Activated naive CD8-positive, alpha-beta T cell treated with anti-CD3 and anti-CD28 coated beads, Interleukin-2, amount 50 U/mL, for 16 hours (primary cell): ENCODE results near the gene CFLAR.
"Not testable (repeated sequence)": the region's sequence is repeated elsewhere in the genome, so short reads cannot be mapped to it uniquely, and the experiment has no call there.

Experiments used
- DNase-seq: peaks from one replicate; pipeline ENCODE4 v3.0.0-alpha.2; 2020; ENCODE audit warnings: low read depth, low spot score

Gene CFLAR

DNA sequence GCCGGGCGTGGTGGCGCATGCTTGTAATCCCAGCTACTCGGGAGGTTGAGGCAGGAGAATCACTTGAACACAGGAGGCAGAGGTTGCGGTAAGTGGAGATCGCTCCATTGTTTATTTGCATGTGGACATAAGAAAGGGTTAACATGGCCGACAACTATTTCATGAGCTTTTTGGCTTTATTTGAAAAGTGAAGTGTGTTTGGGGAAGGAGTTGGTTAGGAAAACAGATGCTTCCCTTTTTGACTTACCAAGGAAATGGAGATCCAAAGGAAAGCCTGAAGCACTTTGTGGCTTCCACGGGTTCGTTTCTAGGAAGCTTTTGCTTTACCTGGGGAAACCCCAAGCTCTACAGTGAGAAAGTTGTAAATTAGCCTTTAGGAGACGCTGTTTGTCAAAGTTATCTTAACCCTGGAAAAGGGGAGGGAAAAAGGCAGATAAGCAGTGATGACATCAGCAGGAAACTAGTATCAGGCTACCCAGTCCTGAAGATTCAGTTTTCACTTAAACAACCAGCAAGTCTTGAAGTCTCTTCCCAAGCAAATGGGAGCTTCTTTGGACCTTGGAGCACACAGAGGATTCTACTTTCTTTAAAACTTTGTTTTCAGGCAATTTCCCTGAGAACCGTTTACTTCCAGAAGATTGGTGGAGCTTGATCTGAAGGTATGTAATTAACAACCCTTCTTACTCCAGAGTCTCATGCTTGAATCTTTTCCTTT, 66.8 kb downstream of the CFLAR start, which contains the start of gene CASP10:
Gene CASP10 (plus strand): TSS at position 492 of the 715 bp plus-strand sequence. CDS start 2,637 bp downstream, outside the sequence.
- no peak for DNase-seq

DNA sequence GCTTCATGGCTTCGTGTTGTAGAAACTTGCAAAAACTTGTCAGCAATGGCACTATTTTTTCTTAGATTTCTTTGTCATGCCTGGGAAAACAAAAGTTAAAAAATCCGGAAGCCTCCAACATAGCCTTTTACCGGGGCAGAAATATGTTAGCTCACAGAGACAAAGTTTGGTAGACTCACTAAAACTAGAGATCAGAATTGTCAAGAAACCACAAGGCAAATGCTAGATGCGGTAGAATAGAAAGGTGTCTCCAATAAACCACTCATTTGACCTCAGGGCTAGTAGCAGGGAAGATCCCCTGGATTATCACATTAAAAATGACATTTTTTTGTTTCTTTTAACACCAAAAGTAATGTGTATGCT, 67.4 kb downstream of the CFLAR start:
- DNase-seq: no peak

DNA sequence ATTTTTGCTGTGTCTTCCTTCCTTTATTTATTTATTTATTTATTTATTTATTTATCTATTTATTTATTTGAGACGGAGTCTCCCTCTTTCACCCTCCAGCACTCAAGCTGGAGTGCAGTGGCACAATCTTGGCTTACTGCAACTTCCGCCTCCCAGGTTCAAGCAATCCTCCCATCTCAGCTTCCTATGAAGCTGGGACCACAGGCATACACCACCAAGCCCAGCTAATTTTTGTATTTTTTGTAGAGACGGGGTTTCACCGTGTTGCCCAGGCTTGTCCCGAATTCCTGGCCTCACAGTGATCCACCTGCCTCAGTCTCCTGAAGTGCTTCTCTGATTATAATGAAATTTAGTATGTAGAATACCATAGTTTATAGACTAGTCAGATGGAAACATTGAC, 67.9 kb downstream of the CFLAR start:
- not testable (repeated sequence) for DNase-seq

DNA sequence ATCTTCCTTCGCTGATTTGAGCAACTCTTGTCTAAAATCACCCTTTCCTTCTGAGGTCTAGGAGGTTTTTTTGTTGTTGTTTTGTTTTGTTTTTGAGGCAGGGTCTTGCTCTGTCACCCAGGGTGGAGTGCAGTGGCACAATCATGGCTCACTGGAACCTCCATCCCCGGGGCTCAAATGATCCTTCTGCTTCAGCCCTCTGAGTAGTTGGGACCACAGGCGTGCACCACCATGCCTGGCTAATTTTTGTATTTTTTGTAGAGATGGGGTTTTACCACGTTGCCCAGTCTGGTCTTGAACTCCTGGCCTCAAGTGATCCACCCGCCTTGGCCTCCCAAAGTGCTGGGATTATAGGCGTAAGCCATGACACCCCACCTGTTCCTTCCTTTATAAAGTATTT, 68.3 kb downstream of the CFLAR start:
- not testable (repeated sequence) for DNase-seq

DNA sequence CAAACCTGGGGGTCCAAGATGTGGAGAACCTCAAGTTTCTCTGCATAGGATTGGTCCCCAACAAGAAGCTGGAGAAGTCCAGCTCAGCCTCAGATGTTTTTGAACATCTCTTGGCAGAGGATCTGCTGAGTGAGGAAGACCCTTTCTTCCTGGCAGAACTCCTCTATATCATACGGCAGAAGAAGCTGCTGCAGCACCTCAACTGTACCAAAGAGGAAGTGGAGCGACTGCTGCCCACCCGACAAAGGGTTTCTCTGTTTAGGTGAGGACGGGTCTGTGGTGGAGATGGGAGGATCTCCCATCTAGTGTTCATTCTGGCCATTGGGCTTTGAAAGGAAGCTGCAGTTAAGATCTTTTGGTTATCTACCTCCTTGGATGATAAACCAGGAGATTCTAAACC, 69.9 kb downstream of the CFLAR start:
- no peak for DNase-seq

DNA sequence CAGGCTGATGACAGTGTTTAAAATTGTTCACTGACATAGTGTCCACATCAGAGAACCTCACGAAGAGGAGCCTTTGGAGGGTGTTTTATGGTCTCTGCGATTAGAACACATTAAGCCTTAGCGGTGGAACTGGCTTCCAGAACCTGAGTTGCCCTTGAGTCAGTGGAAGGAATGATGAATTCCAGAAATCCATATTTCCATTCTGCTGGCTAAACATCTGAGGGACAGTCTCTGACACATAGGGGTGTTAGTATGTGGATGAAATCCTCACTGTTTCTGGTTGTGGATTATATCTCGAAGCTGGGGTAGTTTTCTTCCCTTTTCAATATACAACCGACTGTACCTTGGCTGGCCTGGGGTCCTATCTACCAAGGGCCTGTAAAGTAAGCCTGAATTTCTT, 71.0 kb downstream of the CFLAR start:
- no peak for DNase-seq

DNA sequence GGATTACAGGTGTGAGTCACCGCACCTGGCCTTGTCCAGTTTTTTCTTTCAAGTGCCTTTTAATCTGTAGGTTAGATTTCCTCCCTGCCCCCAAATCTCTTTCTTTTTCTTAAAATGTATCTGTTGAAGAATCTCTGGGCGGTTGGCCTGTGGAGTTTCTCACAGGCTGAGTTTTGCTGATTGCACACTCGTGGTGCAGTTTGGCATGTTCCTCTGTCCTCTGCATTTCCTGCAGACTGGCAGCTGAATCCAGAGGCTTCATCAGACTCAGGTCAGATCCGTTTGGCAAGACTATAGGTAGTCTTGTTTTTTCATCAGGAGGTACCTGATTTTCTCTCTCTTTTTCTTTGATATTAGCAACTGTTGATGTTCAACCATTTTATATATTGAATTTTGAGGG, 72.5 kb downstream of the CFLAR start:
- DNase-seq: no peak

DNA sequence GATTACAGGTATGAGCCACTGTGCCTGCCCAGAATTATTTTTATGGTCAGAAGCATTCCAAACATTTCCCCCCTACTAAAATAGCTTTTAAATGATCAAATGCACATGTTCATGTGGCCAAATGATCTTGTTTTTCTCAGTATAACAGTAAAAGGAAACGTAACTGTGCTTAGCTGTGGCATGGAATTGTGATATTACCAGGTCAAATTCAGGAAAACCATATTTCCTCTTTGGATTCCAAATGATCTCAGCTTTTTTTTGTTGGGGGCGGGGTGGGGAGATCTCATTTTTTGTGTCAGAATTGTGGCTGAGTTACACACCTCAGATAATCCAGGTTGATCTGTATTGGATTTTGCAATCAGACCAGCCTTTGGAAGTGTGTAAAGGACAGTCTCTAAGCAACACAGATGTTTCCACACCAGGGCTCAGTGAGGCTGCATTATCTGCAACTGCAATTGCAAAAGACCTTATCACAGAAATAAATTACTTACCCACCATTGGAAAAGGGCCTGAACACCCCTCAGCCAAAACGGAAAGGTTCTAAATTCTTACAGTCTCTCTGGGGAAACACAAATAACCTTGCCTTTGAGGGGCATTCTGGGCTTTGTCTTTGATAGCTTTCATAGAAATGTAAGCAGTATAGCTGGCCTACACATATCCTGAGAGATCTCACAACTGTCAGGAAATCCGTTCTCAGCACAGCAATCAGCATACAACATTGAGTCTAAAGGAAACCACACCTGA, 75.3 kb downstream of the CFLAR start:
- no peak for DNase-seq

DNA sequence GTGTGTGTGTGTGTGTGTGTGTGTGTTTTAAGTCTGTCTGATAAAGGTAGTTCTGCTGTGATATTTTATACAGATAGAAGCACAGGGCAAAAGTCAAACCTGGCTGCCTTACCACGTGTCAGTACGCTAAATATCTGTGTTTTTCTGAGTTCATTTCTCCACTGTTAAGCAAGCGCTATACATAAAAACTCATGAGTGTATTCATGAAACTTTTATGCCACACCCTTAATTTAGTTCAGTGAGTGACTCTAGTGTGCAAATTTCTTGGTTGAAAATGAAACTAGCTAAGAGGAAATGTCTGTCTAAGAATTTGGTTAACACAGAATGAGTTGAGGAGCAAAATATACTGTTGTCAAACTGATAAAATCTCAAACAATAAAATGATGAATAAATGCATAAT, 78.1 kb downstream of the CFLAR start:
- DNase-seq: no peak

DNA sequence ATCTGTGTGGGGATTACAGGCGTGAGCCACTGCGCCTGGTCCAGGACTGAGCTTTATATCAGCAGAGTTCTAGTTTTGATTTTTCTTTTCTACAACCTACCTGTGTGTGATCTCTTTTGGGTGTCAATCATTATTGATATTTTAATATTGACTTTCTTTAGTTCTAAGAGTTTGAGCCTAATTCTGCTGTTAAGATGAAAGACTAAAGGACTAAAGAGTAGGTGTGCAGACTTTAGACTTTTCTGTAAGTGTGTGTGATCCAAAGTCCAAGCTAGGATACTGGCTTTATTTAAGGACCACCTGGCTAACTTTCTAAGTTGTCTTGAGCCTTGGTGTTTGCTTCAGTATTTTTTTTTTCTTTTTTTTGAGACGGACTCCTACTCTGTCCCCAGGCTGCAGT, 79.4 kb downstream of the CFLAR start:
- no peak for DNase-seq

DNA sequence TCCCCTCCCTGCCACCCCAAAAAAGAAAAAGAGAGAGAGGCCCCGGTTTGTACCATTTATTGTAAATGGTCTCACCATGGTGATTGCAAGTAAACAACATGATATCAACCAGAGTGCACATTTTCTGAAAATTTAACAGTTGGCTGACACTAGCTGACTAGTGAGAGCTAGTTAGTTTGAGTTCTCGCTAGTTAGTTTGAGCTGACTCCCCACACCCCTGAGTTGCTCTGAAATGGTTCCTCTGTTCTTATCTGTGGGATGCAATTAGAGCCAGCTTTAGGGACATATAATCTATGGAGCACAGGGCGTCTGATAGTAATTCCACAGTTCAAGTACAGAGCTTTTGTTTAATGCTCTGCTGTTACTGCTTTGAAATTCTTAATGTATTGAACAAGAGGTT, 80.0 kb downstream of the CFLAR start:
- DNase-seq: no peak

DNA sequence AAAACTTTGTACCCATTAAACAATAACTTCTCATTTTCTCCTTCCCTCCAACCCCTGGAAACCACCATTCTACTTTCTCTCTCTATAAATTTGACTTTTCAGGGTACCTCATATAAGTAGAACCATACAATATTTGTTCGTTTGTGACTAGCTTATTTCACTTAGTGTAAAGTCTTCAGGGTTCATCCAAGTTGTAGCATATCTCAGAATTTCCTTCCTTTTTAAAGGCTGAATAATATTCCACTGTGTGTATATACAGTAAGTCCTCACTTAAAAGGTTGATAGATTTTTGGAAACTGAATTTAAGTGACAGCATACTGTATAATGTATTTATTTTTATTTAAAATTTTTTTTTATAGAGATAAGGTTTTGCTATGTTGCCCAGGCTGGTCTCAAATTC, 80.8 kb downstream of the CFLAR start:
- DNase-seq: no peak

DNA sequence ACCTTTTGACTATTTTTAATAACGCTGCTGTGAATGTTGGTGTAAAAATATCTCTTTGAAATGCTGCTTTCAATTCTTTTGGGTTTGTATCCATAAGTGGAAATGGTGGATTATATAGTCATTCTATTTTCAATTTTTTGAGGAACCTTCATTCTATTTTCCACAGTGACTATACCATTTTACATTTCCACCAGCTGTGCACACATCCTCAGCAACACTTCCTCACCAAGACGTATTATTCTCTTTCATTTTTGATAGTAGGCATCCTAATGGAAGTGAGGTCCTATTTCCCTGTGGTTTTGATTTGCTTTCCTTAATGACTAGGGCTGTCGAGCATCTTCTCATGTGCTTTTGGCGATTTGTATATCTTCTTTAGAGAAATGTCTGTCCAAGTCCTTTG, 81.8 kb downstream of the CFLAR start:
- no peak for DNase-seq

DNA sequence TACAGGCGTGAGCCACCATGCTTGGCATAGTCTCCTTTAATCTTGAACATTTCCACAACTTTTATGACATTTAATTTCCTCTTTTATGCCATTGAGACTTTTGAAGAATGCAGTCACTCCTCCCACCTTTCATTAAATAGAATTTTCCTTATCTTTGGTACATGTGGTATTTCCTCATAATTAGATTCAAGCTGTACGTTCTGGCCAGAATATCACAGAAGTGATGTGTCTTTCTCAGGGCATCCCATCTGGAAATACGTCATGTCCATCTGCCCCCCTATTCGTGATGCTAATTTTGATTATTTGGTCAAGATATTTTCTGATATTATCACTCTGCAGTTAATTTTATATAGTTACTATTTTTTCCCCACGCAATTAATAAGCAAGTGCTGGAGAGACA, 83.9 kb downstream of the CFLAR start:
- no peak for DNase-seq

DNA sequence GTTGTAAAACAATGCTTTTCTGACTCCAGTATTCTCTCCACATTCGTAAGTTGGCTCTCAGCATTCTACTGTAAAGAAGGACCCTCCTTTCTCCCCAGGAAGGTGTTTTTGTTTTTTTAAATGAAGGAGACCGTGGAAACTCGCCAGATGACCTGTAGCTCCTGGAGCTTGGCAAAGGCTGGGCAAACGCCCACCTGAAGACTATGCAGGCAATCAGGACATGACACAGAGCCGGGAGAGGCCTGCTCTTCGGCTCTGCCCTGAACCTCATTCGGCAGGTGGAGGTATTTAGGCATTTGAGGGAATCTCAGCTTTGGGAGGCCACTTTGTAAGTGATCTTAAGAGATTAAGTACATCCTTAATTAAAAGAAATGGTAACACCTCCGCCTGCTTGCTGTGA, 84.4 kb downstream of the CFLAR start:
- DNase-seq: no peak

DNA sequence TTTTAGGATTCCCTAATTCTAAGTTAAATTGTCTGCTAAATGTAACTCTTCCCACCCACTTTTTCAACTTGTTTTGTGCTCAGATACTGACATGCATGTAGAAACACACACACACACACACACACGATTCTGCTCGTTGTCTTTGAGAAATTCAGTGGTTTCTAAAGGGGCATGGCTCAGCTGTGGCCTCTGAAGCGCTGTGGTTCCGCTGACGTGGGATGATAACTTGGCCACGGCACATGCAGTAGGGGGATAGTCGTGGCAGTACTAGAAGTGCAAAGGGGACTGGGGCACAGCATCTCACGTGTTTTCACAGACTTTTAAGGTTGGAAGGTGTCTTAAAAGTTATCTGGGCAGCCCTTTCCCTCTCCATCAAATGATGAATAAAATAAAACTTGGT, 85.4 kb downstream of the CFLAR start:
- DNase-seq: no peak

DNA sequence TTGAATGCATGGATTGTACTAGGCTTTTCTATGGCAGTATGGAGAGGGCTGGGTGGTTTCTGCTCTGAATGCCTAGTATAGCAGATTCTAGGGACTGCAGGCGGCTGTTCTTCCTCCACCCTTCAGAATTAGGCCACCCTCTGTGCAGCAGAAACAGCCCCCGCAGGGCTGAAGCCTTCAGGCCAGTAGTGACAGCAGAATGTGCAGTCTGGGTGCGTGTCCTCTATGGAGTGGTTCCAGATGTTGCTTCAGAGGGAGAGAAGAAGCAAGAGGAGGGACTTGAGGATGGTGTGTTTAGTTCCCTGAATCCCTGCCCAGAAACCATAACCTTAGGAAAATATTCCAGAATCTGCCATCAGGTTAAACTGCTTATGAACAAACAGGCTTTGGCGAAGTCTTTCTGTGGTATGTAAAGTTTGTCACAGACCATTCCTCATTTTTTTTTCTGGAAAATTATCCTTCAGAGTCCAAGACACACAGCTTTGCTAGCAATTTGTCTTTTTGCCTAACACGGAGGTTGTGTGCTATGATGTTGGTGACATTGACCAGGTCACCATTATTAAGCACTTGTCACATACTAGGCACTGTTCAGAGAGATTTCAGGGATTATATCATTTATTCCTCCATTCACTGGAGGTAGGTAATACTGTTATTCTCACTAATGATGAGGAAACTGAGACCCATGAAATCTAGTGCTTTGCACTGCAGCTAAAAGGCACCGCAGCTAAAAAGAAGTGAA, 88.1 kb downstream of the CFLAR start:
- DNase-seq: no peak

DNA sequence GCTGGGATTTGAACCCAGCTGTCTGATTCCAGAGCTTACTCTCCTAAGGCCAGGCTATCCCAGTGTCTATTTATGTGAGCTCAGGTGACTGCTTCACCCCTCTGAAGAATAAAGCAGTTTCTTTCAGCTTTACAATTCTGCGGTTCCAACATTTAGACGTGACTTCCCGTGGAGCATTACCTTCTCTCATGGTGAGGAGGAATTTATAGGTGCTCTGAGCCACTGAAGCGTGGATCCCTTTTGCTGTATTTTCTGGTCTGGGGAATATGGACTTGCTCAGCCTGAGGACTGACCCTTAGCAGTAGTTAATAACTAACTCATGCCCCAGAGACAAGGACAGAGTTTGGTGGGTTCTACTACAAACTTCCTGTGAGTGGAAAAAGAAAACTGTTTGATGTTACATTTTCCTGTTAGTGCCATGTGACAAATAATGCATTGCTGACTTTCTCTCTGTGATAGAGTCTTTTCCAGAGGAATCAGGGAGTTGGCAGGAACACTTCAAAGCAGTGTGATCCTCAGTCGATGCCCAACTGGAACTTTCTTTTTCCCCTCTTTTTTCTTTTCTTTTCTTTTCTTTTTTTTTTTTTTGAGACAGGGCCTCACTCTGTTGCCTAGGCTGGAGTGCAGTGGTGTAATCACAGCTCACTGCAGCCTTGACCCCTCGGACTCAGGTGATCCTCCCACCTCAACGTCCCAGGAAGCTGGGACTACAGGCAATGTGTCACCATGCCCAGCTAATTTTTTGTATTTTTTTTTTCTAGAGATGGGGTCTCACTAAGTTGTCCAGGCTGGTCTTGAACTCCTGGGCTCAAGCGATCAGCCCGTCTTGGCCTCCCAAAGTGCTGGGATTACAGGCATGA, 88.9 kb downstream of the CFLAR start:
- no peak for DNase-seq

DNA sequence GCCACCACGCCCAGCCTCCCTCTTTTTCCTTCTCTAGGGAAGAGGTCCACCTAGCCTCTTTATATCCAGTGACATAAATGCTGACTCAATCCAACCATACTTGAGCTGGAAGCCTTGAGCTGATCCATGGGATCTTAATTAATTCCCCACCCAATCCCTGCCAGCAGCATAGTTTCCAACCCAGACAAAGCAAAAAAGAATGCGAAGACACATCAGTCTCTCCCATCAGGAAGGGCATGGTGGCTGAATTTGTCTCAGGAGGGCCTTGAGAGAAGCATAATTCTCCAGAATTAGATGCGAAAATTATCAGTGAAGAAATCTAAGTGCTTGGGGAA, 89.5 kb downstream of the CFLAR start:
- no peak for DNase-seq

DNA sequence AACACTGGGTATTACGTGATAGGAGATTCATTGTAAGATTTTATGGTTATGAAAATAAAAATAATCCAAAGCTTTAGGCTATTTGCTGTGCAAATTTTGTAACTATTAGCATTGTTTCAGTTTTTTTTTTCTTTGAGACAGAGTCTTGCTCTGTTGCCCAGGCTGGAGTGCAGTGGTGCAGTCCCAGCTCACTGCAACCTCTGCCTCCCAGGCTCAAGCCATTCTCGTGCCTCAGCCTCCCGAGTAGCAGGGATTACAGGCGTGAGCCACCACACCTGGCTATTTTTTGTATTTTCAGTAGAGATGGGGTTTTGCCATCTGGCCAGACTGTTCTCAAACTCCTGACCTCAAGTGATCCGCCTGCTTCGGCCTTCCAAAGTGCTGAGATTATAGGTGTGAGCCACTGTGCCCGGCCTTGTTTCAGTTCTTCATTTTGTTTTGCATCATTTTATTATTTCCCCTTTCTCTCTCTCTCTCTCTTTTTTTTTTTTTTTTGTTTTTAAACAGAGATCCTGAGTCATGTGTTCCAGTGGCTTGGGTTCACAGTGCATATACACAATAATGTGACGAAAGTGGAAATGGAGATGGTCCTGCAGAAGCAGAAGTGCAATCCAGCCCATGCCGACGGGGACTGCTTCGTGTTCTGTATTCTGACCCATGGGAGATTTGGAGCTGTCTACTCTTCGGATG, 92.7 kb downstream of the CFLAR start:
- no peak for DNase-seq

DNA sequence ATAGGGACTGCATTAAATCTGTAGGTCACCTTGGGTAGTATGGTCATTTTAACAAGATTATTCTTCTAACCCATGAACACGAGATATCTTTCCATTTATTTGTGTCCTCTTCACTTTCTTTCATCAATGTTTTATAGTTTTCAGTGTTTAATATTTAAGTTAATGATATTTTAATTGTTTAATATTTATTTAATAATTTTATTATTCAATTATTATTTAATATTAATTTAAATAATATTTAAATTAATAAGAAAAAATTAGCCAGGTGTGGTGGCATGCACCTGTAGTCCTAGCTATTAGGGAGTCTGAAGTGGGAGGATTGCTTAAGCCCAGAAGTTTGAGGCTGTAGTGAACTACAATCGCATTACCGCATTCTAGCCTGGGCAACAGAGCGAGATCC, 100.0 kb downstream of the CFLAR start:
- DNase-seq: no peak
